ENCODE data around the gene SRGAP1.

- no peak for TF ChIP-seq CTCF (IDR thresholded peaks at IDR 0.05; ENCODE audit: low read length)
- TF ChIP-seq EZH2 (optimal IDR thresholded peaks at IDR 0.05; ENCODE audit: low read depth, low read length), result no peak
These were observed 80.3 kb downstream of the SRGAP1 start for GRCh38 chr12:63924781-63925180.
